GM21825 (cell line): Measurements from ENCODE around the gene ERMARD.

ENCODE experiments used
- ATAC-seq: cut with Tn5 transposase; IDR thresholded peaks from one replicate; pipeline ENCODE4 v1.9.1; 2021; ENCODE audit warnings: mild to moderate bottlenecking, moderate library complexity; ENCODE audit not compliant: unreplicated experiment

Gene ERMARD

DNA sequence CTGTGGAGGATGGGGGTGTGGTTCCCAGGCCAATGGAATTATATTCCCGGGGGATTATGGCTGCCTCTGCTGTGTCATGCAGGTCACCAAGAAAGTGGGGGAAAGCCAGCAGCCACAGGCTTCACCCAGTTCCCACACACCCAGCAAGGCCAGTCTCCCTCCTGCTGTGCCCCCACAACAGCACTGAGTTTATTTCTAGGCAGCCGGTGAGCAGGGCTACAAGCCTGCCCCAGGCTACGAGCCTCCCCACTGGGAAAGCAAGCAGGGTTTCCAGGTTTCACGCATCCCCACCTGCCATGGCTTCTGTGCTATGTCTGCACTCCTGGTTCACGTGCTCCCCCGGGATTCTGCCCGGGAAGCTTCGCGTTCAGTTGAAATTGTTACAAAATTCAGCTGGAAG is 72.6 kb downstream of the ERMARD start:
- no peak for ATAC-seq

DNA sequence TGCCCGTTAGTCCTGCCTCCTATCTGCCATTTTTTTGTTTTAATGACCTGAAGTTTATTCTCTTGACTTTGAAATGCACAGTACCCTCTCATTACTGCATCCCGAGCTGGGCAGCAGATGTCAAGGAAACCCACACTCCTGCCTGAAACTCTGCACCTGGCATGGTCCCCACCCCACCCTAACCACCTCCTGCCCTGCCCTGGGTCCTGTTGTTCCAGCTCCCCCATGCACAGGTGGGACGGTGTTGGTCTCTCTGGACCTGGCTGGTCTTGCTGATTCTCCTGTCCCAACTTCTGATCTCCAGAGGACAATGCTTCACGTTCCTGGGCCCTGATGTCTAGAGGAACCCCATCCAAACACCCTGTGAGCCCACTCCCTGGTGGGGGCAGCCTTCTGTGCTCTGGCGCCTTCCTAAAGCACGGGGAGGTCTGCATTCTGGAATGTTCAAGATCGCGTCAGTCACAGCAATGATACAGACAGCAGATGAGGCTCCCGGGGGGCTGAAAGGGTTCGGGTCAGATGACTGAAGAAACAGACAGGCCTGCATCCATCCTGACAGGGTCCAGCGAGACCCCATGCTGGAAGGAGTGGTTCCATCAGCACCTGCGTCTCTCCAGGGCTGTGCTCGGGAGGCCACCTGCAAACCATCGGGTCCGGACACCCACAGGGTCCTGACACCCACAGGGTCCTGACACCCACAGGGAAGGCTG is 73.6 kb downstream of the ERMARD start:
- no peak for ATAC-seq

DNA sequence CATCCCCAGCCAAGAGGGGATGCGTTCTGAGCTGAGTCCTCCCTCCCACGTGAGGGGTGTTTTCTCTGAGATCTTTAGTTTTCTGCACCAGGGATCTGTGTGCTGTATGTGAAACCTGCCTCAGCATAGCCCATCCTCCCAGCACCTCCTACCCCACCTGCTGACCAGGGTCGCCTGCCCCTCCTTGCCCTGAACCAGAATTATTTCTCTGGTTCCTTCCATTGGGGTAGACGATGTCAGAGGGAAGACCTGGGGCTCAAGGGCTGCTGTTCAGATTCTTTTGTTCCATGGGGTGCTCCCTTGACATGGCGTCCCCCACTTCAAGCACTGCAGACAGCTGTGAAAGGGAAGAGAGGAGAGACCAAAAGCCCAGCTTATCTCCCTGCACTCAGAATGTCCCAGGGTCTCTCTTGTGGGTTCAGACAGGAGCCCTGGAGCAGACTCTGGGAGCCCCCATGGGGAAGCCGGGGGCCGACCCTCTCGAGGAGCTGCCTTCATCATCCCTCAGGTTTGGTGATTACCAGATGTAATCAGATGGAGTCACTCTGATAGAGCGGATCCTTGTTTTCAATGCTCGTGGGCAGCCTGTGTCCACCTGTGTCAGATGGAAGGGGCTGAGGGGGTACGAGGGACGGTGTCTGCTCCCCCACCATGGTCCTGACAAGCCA is 74.3 kb downstream of the ERMARD start:
- no peak for ATAC-seq

DNA sequence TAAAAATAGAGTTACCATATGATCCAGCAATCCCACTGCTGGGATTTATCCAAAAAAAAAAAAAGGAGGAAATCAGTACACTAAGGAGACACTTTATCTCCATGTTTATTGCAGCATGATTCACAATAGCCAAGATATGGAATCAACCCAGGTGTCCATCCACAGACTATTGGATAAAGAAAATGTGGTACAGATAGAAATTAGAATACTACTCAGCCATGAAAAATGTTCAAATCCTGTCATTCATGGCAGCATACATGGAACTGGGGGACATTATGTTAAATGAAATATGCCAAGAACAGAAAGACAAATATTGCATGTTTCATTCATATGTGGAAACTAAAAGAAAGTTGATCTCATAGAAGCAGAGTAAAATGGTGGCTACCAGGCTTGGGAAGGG is 75.3 kb downstream of the ERMARD start:
- no peak for ATAC-seq

DNA sequence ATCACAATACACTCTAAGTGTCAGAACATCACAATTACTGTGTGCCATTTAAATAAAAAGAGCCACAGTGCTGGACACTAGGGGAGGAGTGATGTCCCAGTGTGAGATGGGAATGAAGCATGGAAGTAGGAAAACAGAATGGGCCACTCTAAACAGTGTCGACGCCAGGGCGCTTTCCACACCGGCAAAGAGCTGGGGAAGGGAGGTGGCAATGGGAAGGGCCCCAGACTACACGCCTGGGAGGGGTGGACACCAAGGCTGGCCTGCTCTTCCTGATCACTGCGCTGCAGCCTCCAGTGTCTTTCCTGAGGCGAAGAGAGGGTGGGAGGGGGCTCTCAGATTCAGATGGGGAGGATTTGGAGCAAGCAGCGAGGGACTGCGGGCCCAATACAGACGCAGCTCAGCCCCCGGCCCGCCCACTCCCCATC is 75.9 kb downstream of the ERMARD start:
- no peak for ATAC-seq

DNA sequence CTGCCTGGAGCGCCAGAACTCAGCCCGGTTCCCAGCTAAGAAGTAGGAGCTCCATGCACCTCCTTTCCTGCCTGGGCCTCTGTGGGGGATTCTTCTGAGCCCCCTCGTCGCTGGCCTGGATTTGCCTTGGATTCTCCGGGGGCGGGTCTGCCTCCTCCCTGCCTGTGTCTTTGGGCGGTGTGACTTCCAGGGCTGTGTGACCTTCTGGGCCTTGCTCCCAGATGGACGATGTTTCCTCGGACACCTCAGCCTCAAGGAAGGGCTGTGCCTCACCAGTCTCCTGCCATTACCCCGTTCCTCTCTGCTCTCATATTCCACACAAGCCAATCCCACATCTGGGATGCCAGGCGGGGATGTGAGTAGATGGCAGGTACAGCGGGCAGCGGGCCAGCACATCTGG is 76.8 kb downstream of the ERMARD start:
- no peak for ATAC-seq

DNA sequence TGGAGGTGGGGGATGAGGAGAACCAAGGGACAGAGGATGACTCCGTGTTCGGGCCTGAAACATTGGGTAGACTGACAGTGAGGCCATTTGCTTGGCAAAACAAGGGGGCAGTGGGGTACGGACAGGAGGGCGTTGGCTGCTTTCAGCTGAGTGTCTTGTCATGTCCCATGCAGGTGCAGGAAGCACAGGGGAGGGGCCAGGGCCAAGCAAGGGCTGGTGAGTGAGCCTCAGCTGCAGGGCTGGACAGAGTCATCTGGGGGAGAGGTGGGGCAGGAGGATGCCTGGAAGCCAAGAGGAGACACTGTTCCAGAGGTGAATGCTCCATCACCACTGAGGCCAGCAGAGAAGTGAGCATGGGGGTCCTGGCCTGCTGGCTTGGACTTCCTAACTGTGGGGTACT is 78.4 kb downstream of the ERMARD start:
- no peak for ATAC-seq

DNA sequence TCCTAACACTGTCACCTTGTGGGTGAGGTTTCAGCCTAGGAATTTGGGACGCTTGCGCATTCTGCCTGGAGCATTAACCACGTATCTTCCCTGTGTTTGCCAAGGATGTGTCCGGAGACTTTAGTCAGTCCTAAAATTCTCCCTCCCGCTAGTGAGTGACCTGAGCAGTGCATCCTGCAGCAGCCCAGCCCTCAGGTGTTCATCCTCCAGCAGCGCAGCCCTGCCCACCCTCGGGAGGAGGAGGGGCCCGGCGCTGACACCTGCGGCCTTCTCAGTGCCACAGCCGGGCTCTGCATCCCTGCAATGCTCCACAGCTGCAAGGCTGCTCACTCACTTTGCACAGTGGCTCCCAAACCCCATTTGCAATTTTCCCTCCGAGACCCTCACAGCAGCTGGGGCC is 79.5 kb downstream of the ERMARD start:
- no peak for ATAC-seq
